ENCODE measurements around the gene MREG.

Gene MREG

DNA sequence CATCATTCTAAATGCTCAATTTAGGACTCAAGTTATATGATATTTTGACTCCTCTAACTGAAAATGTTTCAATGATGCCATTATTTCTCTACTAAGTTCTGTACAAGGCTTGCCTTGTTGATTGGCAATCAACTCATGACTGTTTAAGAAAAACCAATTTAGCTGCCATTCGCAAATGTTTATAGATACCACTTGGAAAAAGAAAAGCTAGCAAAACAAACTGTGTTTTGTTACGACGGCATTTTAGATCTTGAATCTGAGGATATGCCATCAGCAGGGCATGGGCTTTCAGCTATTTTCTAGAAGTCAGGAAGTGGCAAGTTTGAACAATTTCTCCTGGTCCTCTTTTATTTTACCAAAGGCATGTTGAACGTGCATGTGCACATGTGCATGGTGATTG lies 65.3 kb downstream of the MREG start:
- TF ChIP-seq, protein P1, sequence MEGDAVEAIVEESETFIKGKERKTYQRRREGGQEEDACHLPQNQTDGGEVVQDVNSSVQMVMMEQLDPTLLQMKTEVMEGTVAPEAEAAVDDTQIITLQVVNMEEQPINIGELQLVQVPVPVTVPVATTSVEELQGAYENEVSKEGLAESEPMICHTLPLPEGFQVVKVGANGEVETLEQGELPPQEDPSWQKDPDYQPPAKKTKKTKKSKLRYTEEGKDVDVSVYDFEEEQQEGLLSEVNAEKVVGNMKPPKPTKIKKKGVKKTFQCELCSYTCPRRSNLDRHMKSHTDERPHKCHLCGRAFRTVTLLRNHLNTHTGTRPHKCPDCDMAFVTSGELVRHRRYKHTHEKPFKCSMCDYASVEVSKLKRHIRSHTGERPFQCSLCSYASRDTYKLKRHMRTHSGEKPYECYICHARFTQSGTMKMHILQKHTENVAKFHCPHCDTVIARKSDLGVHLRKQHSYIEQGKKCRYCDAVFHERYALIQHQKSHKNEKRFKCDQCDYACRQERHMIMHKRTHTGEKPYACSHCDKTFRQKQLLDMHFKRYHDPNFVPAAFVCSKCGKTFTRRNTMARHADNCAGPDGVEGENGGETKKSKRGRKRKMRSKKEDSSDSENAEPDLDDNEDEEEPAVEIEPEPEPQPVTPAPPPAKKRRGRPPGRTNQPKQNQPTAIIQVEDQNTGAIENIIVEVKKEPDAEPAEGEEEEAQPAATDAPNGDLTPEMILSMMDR (IDR thresholded peaks at IDR 0.05; ENCODE audit: control insufficient read depth, extremely low read depth, insufficient read depth): no peak
- no peak overlapping the region for H3K4me3 ChIP-seq (ENCODE audit: low read depth, low read length)
- DNase-seq (ENCODE audit: low read depth): no peak

DNA sequence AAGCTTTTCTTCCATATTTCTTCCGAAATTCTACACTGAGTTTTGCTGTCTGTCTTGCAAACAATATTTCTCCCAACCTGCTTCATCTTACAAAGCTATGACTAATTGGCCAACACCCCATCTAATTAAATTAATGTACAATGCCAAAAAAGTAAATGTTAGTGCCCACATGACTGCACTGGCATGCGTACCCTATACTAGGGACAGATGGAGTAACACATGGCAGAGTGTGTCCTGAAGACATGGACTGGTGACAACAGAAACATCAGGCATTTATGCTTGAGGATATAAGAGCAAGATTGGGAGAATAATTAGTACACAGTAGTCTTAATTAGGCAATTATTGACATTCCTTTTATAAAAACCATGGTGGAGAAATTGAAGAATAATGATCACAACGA lies 66.8 kb downstream of the MREG start:
- TF ChIP-seq, protein P1 (IDR thresholded peaks at IDR 0.05; ENCODE audit: control insufficient read depth, extremely low read depth, insufficient read depth): no peak
- no peak overlapping the region for H3K4me3 ChIP-seq (ENCODE audit: low read depth, low read length)
- no peak for DNase-seq (ENCODE audit: low read depth)

DNA sequence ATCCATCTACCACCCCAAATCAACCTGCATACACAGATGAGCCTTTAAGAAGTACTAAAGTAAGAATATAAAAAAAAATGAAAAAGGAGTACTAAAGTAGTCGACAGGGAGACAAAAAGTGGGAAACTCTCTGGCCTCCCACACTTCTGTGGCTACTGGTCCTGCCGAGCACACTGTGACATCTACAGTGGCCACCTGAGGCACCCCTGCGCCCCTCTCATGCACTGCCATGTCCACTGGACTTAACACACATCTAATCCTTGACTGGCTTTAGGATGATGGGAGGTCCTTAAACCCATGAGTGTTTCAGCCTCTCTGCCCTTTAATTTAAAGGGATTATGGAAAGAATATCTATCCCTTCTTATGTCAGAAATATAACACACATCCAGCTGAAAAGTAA lies 71.2 kb downstream of the MREG start:
- TF ChIP-seq, protein P1 (IDR thresholded peaks at IDR 0.05; ENCODE audit: control insufficient read depth, extremely low read depth, insufficient read depth): no peak

DNA sequence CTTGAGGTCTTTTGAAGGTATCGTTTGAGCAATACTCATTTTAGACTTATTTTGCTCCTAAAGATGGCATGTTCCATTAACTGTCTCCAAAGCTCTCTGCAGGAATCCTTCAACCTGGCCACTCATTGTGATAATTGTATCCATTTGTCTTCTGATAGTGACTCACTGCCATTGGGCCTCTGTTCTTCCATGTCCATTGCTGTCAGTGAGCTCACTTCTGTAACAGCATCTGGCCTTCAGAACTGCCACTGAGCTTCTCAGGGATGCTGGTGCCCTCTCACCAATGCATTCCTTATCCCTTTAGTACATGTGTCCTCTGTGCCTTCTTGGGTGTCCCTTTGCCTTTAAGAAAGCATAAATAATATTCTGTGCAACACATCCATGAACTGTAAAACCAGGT lies 71.6 kb downstream of the MREG start:
- TF ChIP-seq, protein P1 (IDR thresholded peaks at IDR 0.05; ENCODE audit: control insufficient read depth, extremely low read depth, insufficient read depth): no peak
- H3K4me3 ChIP-seq (ENCODE audit: low read depth, low read length): no peak overlapping the region
- no peak for DNase-seq (ENCODE audit: low read depth)

More for the DNA sequence above, 71.2 kb downstream of the MREG start:
- H3K4me3 ChIP-seq (ENCODE audit: low read depth, low read length): no peak overlapping the region
- DNase-seq (ENCODE audit: low read depth): no peak

DNA sequence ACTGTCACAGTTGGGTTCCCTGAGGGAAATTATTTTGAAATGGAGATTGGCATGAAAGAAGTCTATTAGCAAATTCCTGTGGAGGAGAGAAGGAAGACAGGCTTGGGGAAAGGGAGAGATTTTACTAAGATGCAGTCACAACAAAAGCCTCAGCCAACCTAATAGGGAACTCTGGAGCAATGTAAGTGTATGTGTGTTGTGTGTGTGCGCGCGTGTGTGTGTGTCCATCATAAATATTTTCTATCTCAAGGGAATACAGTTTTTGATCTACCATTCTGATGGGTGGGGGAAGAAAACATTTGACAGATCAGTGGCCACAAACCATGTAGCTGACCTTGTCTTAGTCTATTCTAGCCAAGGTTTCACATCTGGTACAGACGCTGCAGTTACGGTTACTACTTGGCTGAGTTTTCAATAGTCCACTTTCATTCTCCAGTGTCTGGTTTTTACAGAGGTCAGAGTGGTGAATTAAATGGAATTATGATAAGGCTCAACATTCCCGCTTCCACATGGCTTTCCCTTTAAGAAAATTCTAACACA lies 72.6 kb downstream of the MREG start:
- TF ChIP-seq, protein P1 (IDR thresholded peaks at IDR 0.05; ENCODE audit: control insufficient read depth, extremely low read depth, insufficient read depth): no peak
- DNase-seq (ENCODE audit: low read depth): no peak
- no peak overlapping the region for H3K4me3 ChIP-seq (ENCODE audit: low read depth, low read length)

DNA sequence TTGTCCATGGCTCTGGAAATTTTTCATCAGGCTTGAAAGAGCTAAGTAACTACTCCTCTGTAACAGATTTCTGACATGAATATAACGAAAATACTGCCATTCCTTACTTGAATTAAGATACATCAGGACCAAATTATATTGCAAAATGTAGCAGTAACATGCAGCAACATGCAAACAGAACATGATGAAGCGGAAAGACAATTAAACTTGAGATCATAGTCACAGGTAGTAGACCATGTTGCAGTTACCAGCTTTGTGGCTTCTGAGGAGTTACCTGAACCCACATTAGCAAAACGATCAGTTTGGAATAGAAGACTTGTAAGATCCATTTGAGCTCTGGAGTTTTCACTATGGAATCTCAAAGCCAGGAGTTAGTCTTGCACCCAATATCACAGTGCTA lies 76.2 kb downstream of the MREG start:
- TF ChIP-seq, protein P1 (IDR thresholded peaks at IDR 0.05; ENCODE audit: control insufficient read depth, extremely low read depth, insufficient read depth): no peak
- no peak overlapping the region for H3K4me3 ChIP-seq (ENCODE audit: low read depth, low read length)
- no peak for DNase-seq (ENCODE audit: low read depth)

DNA sequence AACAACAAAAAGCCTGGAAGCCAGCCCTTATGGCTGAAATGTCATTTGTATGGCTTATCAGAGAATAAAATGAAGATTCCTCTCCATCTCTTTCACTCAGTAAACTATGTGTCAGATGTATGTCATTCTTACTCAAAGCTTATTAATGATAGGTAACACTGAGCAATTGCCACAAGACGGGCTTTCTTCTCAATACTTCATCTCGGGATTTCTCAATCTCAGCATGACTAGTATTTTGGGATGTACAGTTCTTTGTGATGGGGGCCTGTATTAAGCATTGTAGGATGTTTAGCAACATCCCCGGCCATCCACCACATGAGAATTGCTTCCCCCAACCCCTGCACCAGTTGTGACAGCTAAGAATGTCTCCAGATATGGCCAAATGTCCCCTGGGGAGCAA lies 80.2 kb downstream of the MREG start:
- TF ChIP-seq, protein P1 (IDR thresholded peaks at IDR 0.05; ENCODE audit: control insufficient read depth, extremely low read depth, insufficient read depth): no peak

More for the DNA sequence above, 80.2 kb downstream of the MREG start:
- DNase-seq (ENCODE audit: low read depth): no peak
- no peak overlapping the region for H3K4me3 ChIP-seq (ENCODE audit: low read depth, low read length)
